Spleen (tissue), 11 donors: ENCODE results near the gene EPM2A. TPM values are rescaled to one million over a fixed set of nuclear protein-coding genes. Genes with fewer than 3 reads are reported as not detected.

Source experiments
- DNase-seq: peaks from one replicate; pipeline ENCODE4 v3.0.0-alpha.2; 2020
- H3K27ac ChIP-seq, 8 donors: fragments of 200-600 bp; sonication (generic) in 7 of 8; 1 replicate in 4 of 8; 2 replicates in 4 of 8; pipeline versions ENCODE4 v1.5.0 to v1.8.0; 2016 to 2021; ENCODE audit warnings: inconsistent platforms in 4 of 8, mild to moderate bottlenecking in 4 of 8, moderate library complexity in 1 of 8
- H3K27me3 ChIP-seq, 7 donors: fragments of 200-600 bp; sonication (generic) in 6 of 7; replicated peaks in 1 of 7; 1 replicate in 4 of 7; 2 replicates in 3 of 7; pipeline versions ENCODE4 v1.5.0 to v1.8.0; 2016 to 2021; ENCODE audit warnings: inconsistent platforms in 3 of 7, mild to moderate bottlenecking in 1 of 7
- H3K36me3 ChIP-seq, 6 donors: fragments of 200-600 bp; sonication (generic) in 5 of 6; 1 replicate in 4 of 6; 2 replicates in 2 of 6; pipeline versions ENCODE4 v1.5.0 to v1.8.0; 2016 to 2021; ENCODE audit warnings: inconsistent platforms in 2 of 6
- H3K4me1 ChIP-seq, 6 donors: fragments of 200-600 bp; sonication (generic) in 5 of 6; 1 replicate in 3 of 6; 2 replicates in 3 of 6; pipeline versions ENCODE4 v1.5.0 to v1.8.0; 2016 to 2021; ENCODE audit warnings: inconsistent platforms in 3 of 6
- H3K4me3 ChIP-seq, 8 donors: fragments of 200-600 bp; sonication (generic) in 7 of 8; 1 replicate in 4 of 8; 2 replicates in 4 of 8; pipeline versions ENCODE4 v1.5.0 to v1.8.0; 2016 to 2021; ENCODE audit warnings: inconsistent platforms in 4 of 8, mild to moderate bottlenecking in 4 of 8, moderate library complexity in 2 of 8
- H3K9me3 ChIP-seq, 8 donors: fragments of 200-600 bp; sonication (generic) in 7 of 8; 1 replicate in 4 of 8; 2 replicates in 4 of 8; pipeline versions ENCODE4 v1.5.0 to v1.8.0; 2016 to 2021; ENCODE audit warnings: inconsistent platforms in 4 of 8
- CTCF ChIP-seq, 11 experiments: fragments of 200-600 bp in 7 of 11; fragments of 450-650 bp in 4 of 11; sonication (generic) in 4 of 11; IDR thresholded peaks in 8 of 11; conservative IDR thresholded peaks in 3 of 11; 1 replicate in 7 of 11; 2 replicates in 4 of 11; pipeline versions ENCODE4 v1.4.0 to v1.8.0; 2016 to 2021; ENCODE audit warnings: antibody characterized with exemption in 11 of 11, inconsistent platforms in 4 of 11, mild to moderate bottlenecking in 1 of 11
- POLR2A ChIP-seq, 3 donors: fragments of 450-650 bp; IDR thresholded peaks; one replicate each; pipeline ENCODE4 v1.5.1; 2017; ENCODE audit warnings: antibody characterized with exemption in 3 of 3, mild to moderate bottlenecking in 1 of 3
- POLR2AphosphoS5 ChIP-seq, 3 donors: sonication (generic); formaldehyde crosslinking; IDR thresholded peaks; one replicate each; pipeline ENCODE4 v1.5.1; 2017; ENCODE audit warnings: antibody characterized with exemption in 3 of 3
- WGBS, 5 donors: extraction: QIAGEN DNeasy Blood & Tissue Kit in 3 of 5; methylation state at CpG; one replicate each; pipeline versions ENCODE4 v1.1.5 to v1.1.7; 2013 to 2018; 5-methylcytosine and 5-hydroxymethylcytosine counted together
- intact Hi-C: fragments of 100-400 bp; cut with DNase I; formaldehyde crosslinking; loops from one replicate; pipeline ENCODE4 v1.15.0; 2023; ENCODE audit warnings: low total_unique reads
- polyA plus RNA-seq, 3 donors: library from polyadenylated mRNA; stranded (reverse); fragments of 200-250 nt; gene quantifications; one replicate each; pipeline ENCODE4 v1.2.1, GENCODE V29; 2013
- total RNA-seq, 7 donors: library from RNA; depleted of rRNA in 3 of 7; stranded (reverse); fragments of >200 nt in 3 of 7; fragmentation: NEBNext Ultra II Directional in 4 of 7; extraction: Animal tissue kit (Norgen Biotek cat#: 25700) in 4 of 7; gene quantifications; one replicate each; pipeline versions ENCODE4 v1.1.0 to v1.2.1, GENCODE V29; 2016 to 2021
- donor health status: healthy with polysubstance abuse.
- donor health status: DM: no; HTN: no; CAD: no; lungs with moderate emphysema.
- donor health status: DM: no; HTN: no; CAD: no.
- donor health status: Bipolar disorder and iron deficiency.
- donor health status: healthy.
- donor health status: DM: no; HTN: no; CAD: no.
- donor health status: DM: yes; HTN: yes; CAD: no.

EPM2A gene
- total and polyA plus RNA-seq, 10 donors: 4.3 to 15.5 (median 8.9) TPM

GRCh38 chr6:145756170-145756662 is 20.9 kb upstream of the EPM2A start:
- Histone ChIP-seq H3K4me3 (no peak overlapping the region), H3K27me3 (no peaks in the 10 kb centered on the region), H3K27ac (no peak overlapping the region), H3K9me3 (no peaks in the 10 kb centered on the region), H3K4me1 (peaks cover 0 to 9% (median 0%) of the 10 kb centered on the region in 6 donors), H3K36me3 (no peaks in the 10 kb centered on the region)
- WGBS, 5 donors: 50 to 87% (median 57%) methylated on average over 1 of the region's 1 CpG
- TF ChIP-seq CTCF (IDR thresholded peaks at IDR 0.05 in 8 of 11, conservative IDR thresholded peaks at IDR 0.05 in 3 of 11) (no peak), POLR2AphosphoS5 (IDR thresholded peaks at IDR 0.05) (no peak), POLR2A (IDR thresholded peaks at IDR 0.05) (no peak)
- no peak for DNase-seq
- intact Hi-C loops: no loop called here

- Histone ChIP-seq H3K36me3 (no peaks in the 10 kb centered on the region), H3K4me3 (no peak overlapping the region), H3K9me3 (no peaks in the 10 kb centered on the region), H3K4me1 (peaks cover 0 to 9% (median 0%) of the 10 kb centered on the region in 6 donors), H3K27me3 (no peaks in the 10 kb centered on the region), H3K27ac (no peak overlapping the region)
- intact Hi-C loops: no loop called here
- no peak for DNase-seq
- TF ChIP-seq CTCF (IDR thresholded peaks at IDR 0.05 in 8 of 11, conservative IDR thresholded peaks at IDR 0.05 in 3 of 11) (no peak), POLR2AphosphoS5 (IDR thresholded peaks at IDR 0.05) (no peak), POLR2A (IDR thresholded peaks at IDR 0.05) (no peak)
These were observed 20.4 kb upstream of the EPM2A start for GRCh38 chr6:145755682-145756081.

GRCh38 chr6:145752638-145753037 is 17.3 kb upstream of the EPM2A start:
- 60 to 74% (median 68%) methylated on average over 2 of the region's 2 CpGs for WGBS, 5 donors
- Histone ChIP-seq H3K9me3 (no peaks in the 10 kb centered on the region), H3K27me3 (no peaks in the 10 kb centered on the region), H3K27ac (no peak overlapping the region), H3K4me1 (peaks cover 0 to 9% (median 0%) of the 10 kb centered on the region in 6 donors), H3K4me3 (no peak overlapping the region), H3K36me3 (no peaks in the 10 kb centered on the region)
- no peak for DNase-seq
- intact Hi-C loops: no loop called here
- TF ChIP-seq POLR2A (IDR thresholded peaks at IDR 0.05): no peak
- TF ChIP-seq CTCF (IDR thresholded peaks at IDR 0.05 in 8 of 11, conservative IDR thresholded peaks at IDR 0.05 in 3 of 11): no peak
- TF ChIP-seq POLR2AphosphoS5 (IDR thresholded peaks at IDR 0.05): no peak

GRCh38 chr6:145749632-145750031 is 14.3 kb upstream of the EPM2A start:
- Histone ChIP-seq H3K36me3 (no peaks in the 10 kb centered on the region), H3K27ac (no peak overlapping the region), H3K4me3 (no peak overlapping the region), H3K27me3 (no peaks in the 10 kb centered on the region), H3K4me1 (no peaks in the 10 kb centered on the region), H3K9me3 (no peaks in the 10 kb centered on the region)
- WGBS, 5 donors: 44 to 78% (median 54%) methylated on average over 1 of the region's 1 CpG
- TF ChIP-seq POLR2A (IDR thresholded peaks at IDR 0.05) (no peak), CTCF (IDR thresholded peaks at IDR 0.05 in 8 of 11, conservative IDR thresholded peaks at IDR 0.05 in 3 of 11) (no peak), POLR2AphosphoS5 (IDR thresholded peaks at IDR 0.05) (no peak)
- no peak for DNase-seq
- intact Hi-C loops: loop anchor here (10.0 kb wide), 1 partner anchor 55 kb away; no protein-coding TSS in a partner anchor
